K562 (cell line): ENCODE data around the gene QPRT. TPM values are rescaled to one million over a fixed set of nuclear protein-coding genes. Genes with fewer than 3 reads are reported as not detected.

Experiments used
- ATAC-seq: fragments of 200-7000 bp; cut with Tn5 transposase; 3 replicates; pipeline ENCODE4 v1.9.1; 2020; ENCODE audit warnings: moderate library complexity
- BruUV-seq: library from RNA; stranded (reverse); fragments of 400-500 nt; replicated peaks from 2 replicates; lab custom pipeline; 2021; lab: Mats Ljungman, UMichigan
- CTCF ChIA-PET: fragments of 300-600 bp; formaldehyde crosslinking; extraction: SDS; loops from one replicate; lab custom pipeline; 2021; ENCODE audit warnings: low intra/inter-chr PET ratio; lab: Yijun Ruan, JAX
- POLR2A ChIA-PET: fragments of 300-600, 350-650 bp; sonication (Branson Sonifier 250); formaldehyde crosslinking; extraction: SDS; loops from one replicate; lab custom pipeline; 2021; ENCODE audit warnings: antibody characterized with exemption, inconsistent platforms; lab: Yijun Ruan, JAX
- DNase-seq, 4 experiments: peaks; one replicate each; pipeline versions ENCODE4 v3.0.0 to v3.0.0-alpha.2; 2011 to 2018; ENCODE audit warnings: low spot score in 3 of 4, mixed read lengths in 3 of 4; ENCODE audit errors: extremely low read depth in 1 of 4
- FAIRE-seq: peaks from 2 replicates; lab custom pipeline; 2011; peaks lifted over from hg19 to GRCh38; lab: Jason Lieb, UNC
- H2AFZ ChIP-seq: 2 replicates; pipeline ENCODE4 v1.6.0; 2011; ENCODE audit warnings: low read depth, low read length, control low read depth, inconsistent platforms
- H3K27ac ChIP-seq: fragments of 200-600 bp; 3 replicates; pipeline ENCODE4 v1.8.0; 2011; ENCODE audit warnings: low read depth, mild to moderate bottlenecking, control low read depth, inconsistent platforms, low read length, moderate library complexity, mixed read lengths; ENCODE audit errors: extremely low read depth
- H3K27me3 ChIP-seq, 2 experiments: fragments of 300-600 bp in 1 of 2; 2 replicates in 1 of 2; 3 replicates in 1 of 2; pipeline versions ENCODE4 v1.6.0 to v1.8.0; 2011; ENCODE audit warnings: inconsistent platforms in 2 of 2, low read length in 2 of 2, mild to moderate bottlenecking in 1 of 2, mixed read lengths in 1 of 2, moderate library complexity in 1 of 2; ENCODE audit not compliant: control insufficient read depth in 2 of 2, insufficient read depth in 2 of 2
- H3K36me3 ChIP-seq: fragments of 300-600 bp; 3 replicates; pipeline ENCODE4 v1.8.0; 2011; ENCODE audit warnings: mild to moderate bottlenecking, low read length, inconsistent platforms; ENCODE audit not compliant: control insufficient read depth, insufficient read depth
- H3K4me1 ChIP-seq, 2 experiments: fragments of 200-600 bp in 1 of 2; replicated peaks in 1 of 2; 2 replicates in 1 of 2; 3 replicates in 1 of 2; pipeline versions ENCODE4 v1.5.1 to v1.8.0; 2011; ENCODE audit warnings: inconsistent platforms in 2 of 2, low read length in 2 of 2, mild to moderate bottlenecking in 1 of 2, mixed read lengths in 1 of 2, moderate library complexity in 1 of 2; ENCODE audit not compliant: control insufficient read depth in 2 of 2, insufficient read depth in 2 of 2
- H3K4me2 ChIP-seq: 2 replicates; pipeline ENCODE4 v1.6.1; 2011; ENCODE audit warnings: low read length, control low read depth, inconsistent platforms, mixed read lengths; ENCODE audit not compliant: insufficient read depth
- H3K4me3 ChIP-seq: fragments of 200-600 bp; sonication (generic), shearing (Covaris generic); 2 replicates; pipeline ENCODE4 v1.5.1; 2016; ENCODE audit warnings: control low read depth, inconsistent platforms
- H3K79me2 ChIP-seq: fragments of 200-600 bp; 3 replicates; pipeline ENCODE4 v1.8.0; 2011; ENCODE audit warnings: low read length, inconsistent platforms; ENCODE audit not compliant: control insufficient read depth, insufficient read depth
- H3K9ac ChIP-seq, 2 experiments: 2 replicates each; pipeline versions ENCODE4 v1.6.0 to v1.6.1; 2011; ENCODE audit warnings: low read depth in 2 of 2, low read length in 2 of 2, control low read depth in 1 of 2, inconsistent platforms in 1 of 2, mild to moderate bottlenecking in 1 of 2, mixed read lengths in 1 of 2; ENCODE audit not compliant: insufficient read depth in 1 of 2
- H3K9me1 ChIP-seq: one replicate; pipeline ENCODE4 v1.6.0; 2011; ENCODE audit warnings: inconsistent platforms, mild to moderate bottlenecking, low read length, moderate library complexity; ENCODE audit not compliant: control insufficient read depth, insufficient read depth
- H3K9me3 ChIP-seq: replicated peaks from 2 replicates; pipeline ENCODE4 v1.5.1; 2011; ENCODE audit warnings: low read depth, low read length, inconsistent platforms; ENCODE audit not compliant: control insufficient read depth, insufficient read depth
- H4K20me1 ChIP-seq: replicated peaks from 2 replicates; pipeline ENCODE4 v1.6.1; 2011; ENCODE audit warnings: low read length, inconsistent platforms, mixed read lengths; ENCODE audit not compliant: control insufficient read depth, insufficient read depth
- BRF1 ChIP-seq: IDR thresholded peaks from 3 replicates; pipeline ENCODE4 v1.6.1; 2011; ENCODE audit warnings: borderline replicate concordance, mild to moderate bottlenecking; ENCODE audit not compliant: insufficient read length; ENCODE audit errors: extremely low read depth
- CC2D1A ChIP-seq: fragments of 450-650 bp; IDR thresholded peaks from 2 replicates; pipeline ENCODE4 v1.6.1; 2017; ENCODE audit warnings: mild to moderate bottlenecking
- CEBPB ChIP-seq: fragments of 450-650 bp; IDR thresholded peaks from 2 replicates; pipeline ENCODE4 v1.6.1; 2016; ENCODE audit warnings: missing genetic modification characterization, missing compliant biosample characterization
- CEBPG ChIP-seq, 3 experiments: fragments of 200-800 bp in 1 of 3; sonication (Bioruptor generic) in 1 of 3; sonication (generic) in 1 of 3; formaldehyde crosslinking in 1 of 3; IDR thresholded peaks in 2 of 3; conservative IDR thresholded peaks in 1 of 3; 2 replicates each; pipeline versions ENCODE4 v1.6.1 to v1.8.0; 2016 to 2022; ENCODE audit warnings: missing compliant biosample characterization in 2 of 3, missing genetic modification characterization in 2 of 3, mild to moderate bottlenecking in 1 of 3, missing genetic modification reagents in 1 of 3
- CREM ChIP-seq: IDR thresholded peaks from 2 replicates; pipeline ENCODE4 v1.6.1; 2014; ENCODE audit warnings: antibody characterized with exemption, low read depth
- CSDE1 ChIP-seq, 2 experiments: fragments of 450-650 bp; IDR thresholded peaks; 2 replicates each; pipeline ENCODE4 v1.6.1; 2016; ENCODE audit warnings: mild to moderate bottlenecking in 1 of 2
- NR3C1 ChIP-seq: sonication (generic); formaldehyde crosslinking; IDR thresholded peaks from 2 replicates; pipeline ENCODE4 v1.8.1; 2022; ENCODE audit warnings: missing genetic modification reagents
- PHB2 ChIP-seq: fragments of 450-650 bp; IDR thresholded peaks from 2 replicates; pipeline ENCODE4 v1.6.1; 2017; ENCODE audit warnings: low read depth
- THRB ChIP-seq: fragments of 450-650 bp; formaldehyde crosslinking; conservative IDR thresholded peaks from 2 replicates; pipeline ENCODE4 v1.4.0; 2022; ENCODE audit warnings: mild to moderate bottlenecking, missing genetic modification characterization
- XRCC4 ChIP-seq: IDR thresholded peaks from one replicate; pipeline ENCODE4 v1.6.1; 2011; ENCODE audit not compliant: insufficient read depth, insufficient read length; ENCODE audit errors: extremely low read depth
- ZNF3 ChIP-seq: fragments of 250-450 bp; sonication (Bioruptor Pico); IDR thresholded peaks from 2 replicates; pipeline ENCODE4 v1.5.0; 2021; ENCODE audit warnings: mild to moderate bottlenecking, moderate library complexity
- ZNF695 ChIP-seq: fragments of 450-650 bp; formaldehyde crosslinking; IDR thresholded peaks from 2 replicates; pipeline ENCODE4 v1.4.0; 2020; ENCODE audit warnings: mild to moderate bottlenecking, moderate library complexity
- ZNF766 ChIP-seq: fragments of 200-800 bp; sonication (Bioruptor generic); conservative IDR thresholded peaks from 2 replicates; pipeline ENCODE4 v1.6.1; 2016; ENCODE audit warnings: missing genetic modification characterization, missing compliant biosample characterization
- WGBS: fragments of 100-300 bp; shearing (Covaris generic); methylation state at CpG from one replicate; pipeline ENCODE4 v1.1.6; 2016; ENCODE audit warnings: low coverage, mixed read lengths; ENCODE audit not compliant: insufficient coverage; ENCODE audit errors: missing lambda C conversion rate; 5-methylcytosine and 5-hydroxymethylcytosine counted together
- in situ Hi-C: fragments of 300-500 bp; cut with MboI; formaldehyde crosslinking; loops from 4 replicates; pipeline ENCODE4 v1.15.0; 2018; ENCODE audit warnings: inconsistent platforms, mixed read lengths
- intact Hi-C: fragments of 100-400 bp; cut with micrococcal nuclease; formaldehyde crosslinking; loops from 2 replicates; pipeline ENCODE4 v1.14.2; 2022
- polyA plus RNA-seq, 8 experiments: library from polyadenylated mRNA; depleted of rRNA in 4 of 8; stranded (reverse) in 5 of 8; unstranded in 3 of 8; fragments of >200 nt; fragmentation: Nextera tagmentation in 2 of 8; fragmentation: Illumina TruSeq in 1 of 8; extraction: Ambion mirVana in 2 of 8; extraction: Trizol in 1 of 8; gene quantifications; 2 replicates each; pipeline versions ENCODE4 v1.2.1 to v1.2.3, GENCODE V29; 2011 to 2014; ENCODE audit warnings: inconsistent platforms in 1 of 8, missing spikeins in 1 of 8
- total RNA-seq, 7 experiments: library from RNA; depleted of rRNA in 6 of 7; stranded (reverse); fragments of >200 nt in 6 of 7; fragmentation: Illumina TruSeq in 2 of 7; extraction: Trizol in 2 of 7; gene quantifications; 2 replicates each; pipeline versions ENCODE4 v1.2.1 to v1.2.3, GENCODE V29; 2011 to 2021; ENCODE audit warnings: low replicate concordance in 1 of 7

Gene QPRT
- total and polyA plus RNA-seq, 9 of the 15 experiments (the other 6 are each of a cell fraction or from before 2014, with no cell fraction given): 7.7 to 112 (median 64.1) TPM

GRCh38 chr16:29720703-29721102 is 41.7 kb downstream of the QPRT start:
- in situ Hi-C loops: no loop called here
- no peak overlapping the region for H3K9ac ChIP-seq
- no peaks in the 10 kb centered on the region for H3K79me2 ChIP-seq
- ATAC-seq (no peak), DNase-seq (no peak), FAIRE-seq (no peak)
- H4K20me1 ChIP-seq: no peaks in the 10 kb centered on the region
- H3K27ac ChIP-seq: no peak overlapping the region
- ChIA-PET CTCF (interaction anchor here (0.7 kb wide), 1 partner anchor 79 kb away, joined by 4 read pairs; no protein-coding TSS in a partner anchor), POLR2A (no interaction called here)
- intact Hi-C loops: no loop called here
- no peaks in the 10 kb centered on the region for H3K9me1 ChIP-seq
- no peaks in the 10 kb centered on the region for H3K9me3 ChIP-seq
- no peaks in the 10 kb centered on the region; a peak in 1 of 5 replicates for H3K4me1 ChIP-seq
- H3K4me2 ChIP-seq: no peak overlapping the region
- TF ChIP-seq XRCC4 (no peak), BRF1 (no peak), PHB2 (no peak), ZNF3 (CRISPR knock-in tag) (0 out of 2 replicates have a peak, but pooled peaks have one; percentile 19), NR3C1 (CRISPR knock-in tag) (no peak), CC2D1A (no peak), CSDE1 (IDR thresholded peaks at IDR 0.05) (no peak), CREM (no peak), ZNF695 (no peak), CEBPB (tag) (peak; percentile 84), CEBPG (CRISPR knock-in tag; IDR thresholded peaks at IDR 0.05) (no peak), CEBPG (tag; conservative IDR thresholded peaks at IDR 0.05 in 1 of 2, IDR thresholded peaks at IDR 0.05 in 1 of 2) (peak; percentile 53 to 57; a peak in 2 of 4 replicates), ZNF766 (CRISPR knock-in tag) (no peak), THRB (CRISPR knock-in tag) (no peak)
- no peaks in the 10 kb centered on the region for H3K36me3 ChIP-seq
- 51% methylated on average over 4 of the region's 5 CpGs for WGBS
- no peak overlapping the region for H2AFZ ChIP-seq
- no peaks in the 10 kb centered on the region for H3K27me3 ChIP-seq
- no TSS peak for BruUV-seq
- no peak overlapping the region for H3K4me3 ChIP-seq
